ENCODE measurements around the gene ERI3. TPM values are rescaled to one million over a fixed set of nuclear protein-coding genes. Genes with fewer than 3 reads are reported as not detected.

ERI3 gene
- total and polyA plus RNA-seq, 10 of the 15 experiments (the other 5 are each of a cell fraction or from before 2014, with no cell fraction given), result 20.6 to 90.4 (median 41.2) TPM

- H3K27ac ChIP-seq (ENCODE audit: control insufficient read depth, insufficient read depth), result no peak overlapping the region
- BruUV-seq (replicated peaks), result no TSS peak
- H3K36me3 ChIP-seq (ENCODE audit: control insufficient read depth in 2 of 2, insufficient read depth in 2 of 2, low read length in 1 of 2), result no peaks in the 10 kb centered on the region
- no peaks in the 10 kb centered on the region for H3K27me3 ChIP-seq (replicated peaks in 1 of 2; ENCODE audit: control insufficient read depth in 2 of 2, insufficient read depth in 2 of 2, low read length in 1 of 2)
- POLR2A ChIA-PET, result interaction anchor here (0.6 kb wide), 1 partner anchor 15 kb away, joined by 5 read pairs; no protein-coding TSS in a partner anchor
- FAIRE-seq (no peak), DNase-seq (ENCODE audit: low read depth, low spot score) (no peak), ATAC-seq (no peak)
- no peaks in the 10 kb centered on the region for H4K20me1 ChIP-seq (ENCODE audit: control insufficient read depth, insufficient read depth)
- in situ Hi-C loops (cut with MboI) (no loop called here), intact Hi-C loops (cut with micrococcal nuclease; ENCODE audit: unreplicated experiment) (no loop called here)
- CTCF ChIA-PET, result interaction anchor here (0.7 to 2.6 kb wide), 2 partner anchors 12 to 17 kb away, joined by 4 to 6 read pairs; partner anchors contain the start of gene DMAP1
- SMC1A ChIA-PET (ENCODE audit: uncharacterized antibody, unreplicated experiment), result no interaction called here
- RAD21 ChIA-PET (ENCODE audit: unreplicated experiment), result no interaction called here
- no peak overlapping the region for H2AFZ ChIP-seq (ENCODE audit: control insufficient read depth, low read depth, low read length)
- WGBS (ENCODE audit: insufficient coverage, insufficient replicate concordance, low lambda C conversion rate, missing lambda C conversion rate), result 58% methylated on average over 6 of the region's 8 CpGs
- H3K79me2 ChIP-seq (ENCODE audit: control insufficient read depth, insufficient read depth, low read length), result no peaks in the 10 kb centered on the region
- no peaks in the 10 kb centered on the region for H3K4me1 ChIP-seq (ENCODE audit: control insufficient read depth, insufficient read depth, low read length)
- no peak overlapping the region for H3K9ac ChIP-seq (ENCODE audit: control insufficient read depth, insufficient read depth, low read length)
- no peak overlapping the region for H3K4me2 ChIP-seq (ENCODE audit: control insufficient read depth, insufficient read depth)
- H3K4me3 ChIP-seq, result no peak overlapping the region
- no peaks in the 10 kb centered on the region for H3K9me3 ChIP-seq (replicated peaks; ENCODE audit: control insufficient read depth, insufficient read depth, low read length)
- no peak for TF ChIP-seq ESRRA (IDR thresholded peaks at IDR 0.05; ENCODE audit: low read length)
- TF ChIP-seq PAX5 (IDR thresholded peaks at IDR 0.05; ENCODE audit: borderline replicate concordance, low read depth, low read length), result no peak
- TF ChIP-seq ZSCAN29 (IDR thresholded peaks at IDR 0.05), result no peak
- TF ChIP-seq PRDM15 (CRISPR knock-in tag; IDR thresholded peaks at IDR 0.05), result no peak
- no peak for TF ChIP-seq E4F1 (IDR thresholded peaks at IDR 0.05; ENCODE audit: borderline replicate concordance, partially characterized antibody)
- TF ChIP-seq BACH1 (IDR thresholded peaks at IDR 0.05; ENCODE audit: borderline replicate concordance), result no peak
- no peak for TF ChIP-seq HSF1 (IDR thresholded peaks at IDR 0.05; ENCODE audit: low read depth, low read length)
- TF ChIP-seq EP300 (IDR thresholded peaks at IDR 0.05; ENCODE audit: borderline replicate concordance in 1 of 2, control insufficient read depth in 1 of 2, low read depth in 2 of 2, low read length in 2 of 2), result no peak
- TF ChIP-seq EED (IDR thresholded peaks at IDR 0.05; ENCODE audit: low read depth), result no peak
- TF ChIP-seq ZZZ3 (IDR thresholded peaks at IDR 0.05; ENCODE audit: control insufficient read depth, insufficient read length, low read depth), result no peak
- TF ChIP-seq ELK1 (IDR thresholded peaks at IDR 0.05; ENCODE audit: low read depth, low read length), result no peak
These were observed 154.7 kb downstream of the ERI3 start for GRCh38 chr1:44200336-44200735.

Measured in GM12878 (cell line).